Heart right ventricle (tissue), 16 donors: ENCODE results near the gene RECK. TPM values are rescaled to one million over a fixed set of nuclear protein-coding genes. Genes with fewer than 3 reads are reported as not detected.

ENCODE experiments used
- ATAC-seq, 8 donors: fragments of 200-7000 bp; cut with Tn5 transposase; one replicate each; pipeline ENCODE4 v1.9.1; 2020; ENCODE audit warnings: mild to moderate bottlenecking in 8 of 8, moderate library complexity in 8 of 8, moderate number of reproducible peaks in 1 of 8
- DNase-seq, 2 donors: peaks; one replicate each; pipeline ENCODE4 v3.0.0-alpha.2; 2020
- H3K27ac ChIP-seq, 10 donors: fragments of 200-600 bp; sonication (generic) in 2 of 10; one replicate each; pipeline versions ENCODE4 v1.5.0 to v1.8.0; 2020 to 2022; ENCODE audit warnings: mild to moderate bottlenecking in 3 of 10
- H3K27me3 ChIP-seq, 7 donors: fragments of 200-600 bp; one replicate each; pipeline ENCODE4 v1.8.0; 2021 to 2022; ENCODE audit warnings: mild to moderate bottlenecking in 2 of 7
- H3K36me3 ChIP-seq, 9 donors: fragments of 200-600 bp; sonication (generic) in 1 of 9; one replicate each; pipeline versions ENCODE4 v1.5.0 to v1.8.0; 2020 to 2022; ENCODE audit warnings: mild to moderate bottlenecking in 2 of 9
- H3K4me1 ChIP-seq, 9 donors: fragments of 200-600 bp; sonication (generic) in 1 of 9; one replicate each; pipeline versions ENCODE4 v1.5.0 to v1.8.0; 2020 to 2022; ENCODE audit warnings: mild to moderate bottlenecking in 4 of 9
- H3K4me3 ChIP-seq, 10 donors: fragments of 200-600 bp; sonication (generic) in 2 of 10; one replicate each; pipeline versions ENCODE4 v1.5.0 to v1.8.0; 2020 to 2022; ENCODE audit warnings: mild to moderate bottlenecking in 7 of 10, moderate library complexity in 2 of 10
- H3K9me3 ChIP-seq, 11 donors: fragments of 200-600 bp in 10 of 11; sonication (generic) in 2 of 11; one replicate each; pipeline versions ENCODE4 v1.5.0 to v1.8.0; 2013 to 2022; ENCODE audit warnings: mild to moderate bottlenecking in 2 of 11, control low read depth in 1 of 11, moderate library complexity in 1 of 11
- CTCF ChIP-seq, 9 donors: fragments of 200-600 bp; sonication (generic) in 2 of 9; IDR thresholded peaks; one replicate each; pipeline versions ENCODE4 v1.5.0 to v1.8.0; 2021 to 2022; ENCODE audit warnings: antibody characterized with exemption in 9 of 9, mild to moderate bottlenecking in 5 of 9, moderate library complexity in 1 of 9
- WGBS, 2 donors: extraction: QIAGEN DNeasy Blood & Tissue Kit; methylation state at CpG; one replicate each; pipeline ENCODE4 v1.1.7; 2013; ENCODE audit warnings: inconsistent platforms in 1 of 2; 5-methylcytosine and 5-hydroxymethylcytosine counted together
- intact Hi-C, 10 donors: fragments of 100-400 bp; cut with DNase I; formaldehyde crosslinking; loops; one replicate each; pipeline versions ENCODE4 v1.11.1 to v1.14.2; 2022
- polyA plus RNA-seq, 2 donors: library from polyadenylated mRNA; stranded (reverse); fragments of 200-250 nt; gene quantifications; one replicate each; pipeline ENCODE4 v1.2.3, GENCODE V29; 2013
- total RNA-seq, 10 donors: library from RNA; stranded (reverse); fragmentation: NEBNext Ultra II Directional in 3 of 10; extraction: Animal tissue kit (Norgen Biotek cat#: 25700) in 3 of 10; gene quantifications; one replicate each; pipeline versions ENCODE4 v1.2.1 to v1.2.4, GENCODE V29; 2021 to 2023
- donor health status: Arrhythmogenic right ventricular cardiomyopathy.
- donor health status: ischemic (EF 13 %, LVEDD 7.1; RV severe dilation, severe dysfunction).
- donor health status: healthy with polysubstance abuse.
- donor health status: DM: no; HTN: yes; CAD: no.
- donor health status: DM: no; HTN: no; CAD: no.
- donor health status: ischemic (EF 25% LVEDD 6.9; RV normal size, moderate dysfunction).
- donor health status: ischemic (EF 25% LVEDD 5.7; RV mildly dilated, moderate dysfunction).
- donor health status: healthy.
- donor health status: DM: yes; HTN: yes; CAD: no.
- donor health status: Ischemic cardiomyopathy.
- donor health status: ischemic (EF 35%, LVEDD 5.7; RV mildly dilated, moderate dysfunction).
- donor health status: nonischemic (EF 11% LVEDD 7.7; RV severe dilation, severe dysfunction).
- donor health status: DM: yes; HTN: yes; CAD: no.
- donor health status: PGD.
- donor health status: ischemic (EF 29% LVEDD 5.4; RV normal size, mild dysfunction).
- donor health status: nonischemic (EF 23%, LVEDD 6.1; RV moderate dilation, normal function).

The RECK gene
- total and polyA plus RNA-seq, 12 donors = 2.9 to 5.8 (median 5.1) TPM

GRCh38 chr9:36169166-36169565, 132.5 kb downstream of the RECK start, which contains the start of gene CCIN:
CCIN (plus strand) TSS chr9:36169388; CDS start chr9:36169503, 115 bp downstream.
- Histone ChIP-seq H3K4me1 (peaks cover 0 to 26% (median 7%) of the 10 kb centered on the region in 9 donors), H3K27me3 (peaks cover 0 to 6% (median 0%) of the 10 kb centered on the region in 7 donors), H3K27ac (no peak within 1 kb of the TSS), H3K9me3 (no peaks in the 10 kb centered on the region), H3K4me3 (no peak within 1 kb of the TSS), H3K36me3 (no peaks in the 10 kb centered on the region)
- ATAC-seq (no peak), DNase-seq (no peak)
- no peak for TF ChIP-seq CTCF (IDR thresholded peaks at IDR 0.05)
- 86 to 92% methylated on average over 6 of the region's 6 CpGs for WGBS, 2 donors
- intact Hi-C loops = loop anchor here in 6 of 10 donors (2.0 to 10.0 kb wide), 5 partner anchors 66 to 214 kb away; partner anchors contain the start of gene OR2S2 (in 5 of the 6)

GRCh38 chr9:36169708-36170107, 133.0 kb downstream of the RECK start:
- WGBS, 2 donors = 95 to 97% methylated on average over 17 of the region's 17 CpGs
- H3K4me3 ChIP-seq = no peak overlapping the region
- H3K4me1 ChIP-seq = peaks cover 0 to 22% (median 7%) of the 10 kb centered on the region in 9 donors
- peaks cover 0 to 6% (median 0%) of the 10 kb centered on the region in 7 donors for H3K27me3 ChIP-seq
- no peaks in the 10 kb centered on the region for H3K9me3 ChIP-seq
- ATAC-seq (no peak), DNase-seq (no peak)
- intact Hi-C loops = loop anchor here in 6 of 10 donors (2.0 to 10.0 kb wide), 5 partner anchors 67 to 215 kb away; partner anchors contain the start of gene OR2S2 (in 5 of the 6)
- no peaks in the 10 kb centered on the region for H3K36me3 ChIP-seq
- no peak overlapping the region for H3K27ac ChIP-seq
- no peak for TF ChIP-seq CTCF (IDR thresholded peaks at IDR 0.05)

GRCh38 chr9:36170531-36170930, 133.8 kb downstream of the RECK start:
- Histone ChIP-seq H3K9me3 (no peaks in the 10 kb centered on the region), H3K4me3 (no peak overlapping the region), H3K36me3 (no peaks in the 10 kb centered on the region), H3K27me3 (peaks cover 0 to 6% (median 0%) of the 10 kb centered on the region in 7 donors), H3K27ac (no peak overlapping the region), H3K4me1 (peaks cover 0 to 16% (median 7%) of the 10 kb centered on the region in 9 donors)
- no peak for TF ChIP-seq CTCF (IDR thresholded peaks at IDR 0.05)
- intact Hi-C loops = no loop called here
- ATAC-seq (no peak), DNase-seq (no peak)
- WGBS, 2 donors = 93 to 95% methylated on average over 13 of the region's 13 CpGs

- Histone ChIP-seq H3K4me3 (no peak overlapping the region), H3K27me3 (peaks cover 0 to 6% (median 0%) of the 10 kb centered on the region in 7 donors), H3K9me3 (no peaks in the 10 kb centered on the region), H3K4me1 (no peaks in the 10 kb centered on the region), H3K36me3 (no peaks in the 10 kb centered on the region), H3K27ac (no peak overlapping the region)
- intact Hi-C loops = no loop called here
- no peak for DNase-seq
- no peak for TF ChIP-seq CTCF (IDR thresholded peaks at IDR 0.05)
- ATAC-seq = no peak
- 97 to 100% methylated on average over 2 of the region's 2 CpGs for WGBS, 2 donors
Observed at GRCh38 chr9:36173861-36174260, 137.1 kb downstream of the RECK start.

Other genes starting within 250 kb of the RECK start
- gene NPR2, start 245.3 kb upstream of the RECK start, total RNA-seq = 10 to 100 TPM; 18.9 to 26.4 (median 20.8) TPM
- 10 to 100 TPM; 13.5 to 25.5 TPM for gene NPR2, start 245.3 kb upstream of the RECK start, polyA plus RNA-seq
- gene SPAG8, start 224.7 kb upstream of the RECK start, total RNA-seq = 1 to 10 TPM in 9 of 10 donors, under 1 TPM in 1; 0.86 to 4.2 (median 2.9) TPM
- 1 to 10 TPM in 1 of 2 donors, under 1 TPM in 1; 0.84 to 6.0 TPM for gene SPAG8, start 224.7 kb upstream of the RECK start, polyA plus RNA-seq
- gene HINT2, start 221.9 kb upstream of the RECK start, total RNA-seq = 10 to 100 TPM; 56.8 to 83.1 (median 76.7) TPM
- gene HINT2, start 221.9 kb upstream of the RECK start, polyA plus RNA-seq = 100 to 1,000 TPM in 1 of 2 donors, 10 to 100 TPM in 1; 69.9 to 120 TPM
- gene FAM221B, start 208.2 kb upstream of the RECK start, total RNA-seq = not detected
- gene FAM221B, start 208.2 kb upstream of the RECK start, polyA plus RNA-seq = not detected
- 10 to 100 TPM; 13.6 to 22.9 (median 20.5) TPM for gene TMEM8B, start 207.7 kb upstream of the RECK start, total RNA-seq
- 1 to 10 TPM; 6.7 to 8.0 TPM for gene TMEM8B, start 207.7 kb upstream of the RECK start, polyA plus RNA-seq
- gene OR13J1, start 166.5 kb upstream of the RECK start, total RNA-seq = not detected
- not detected for gene OR13J1, start 166.5 kb upstream of the RECK start, polyA plus RNA-seq
- 1 to 10 TPM; 1.5 to 6.1 (median 2.2) TPM for gene HRCT1, start 130.7 kb upstream of the RECK start, total RNA-seq
- 10 to 100 TPM in 1 of 2 donors, 1 to 10 TPM in 1; 7.2 to 13.9 TPM for gene HRCT1, start 130.7 kb upstream of the RECK start, polyA plus RNA-seq
- gene SPAAR, start 127.4 kb upstream of the RECK start, total RNA-seq = 10 to 100 TPM in 2 of 10 donors, 1 to 10 TPM in 8; 2.8 to 14.4 (median 5.0) TPM
- gene SPAAR, start 127.4 kb upstream of the RECK start, polyA plus RNA-seq = 10 to 100 TPM in 1 of 2 donors, 1 to 10 TPM in 1; 7.4 to 20.8 TPM
- not detected for gene OR2S2, start 78.8 kb upstream of the RECK start, total RNA-seq
- gene OR2S2, start 78.8 kb upstream of the RECK start, polyA plus RNA-seq = not detected
- gene GLIPR2, start 99.8 kb downstream of the RECK start, total RNA-seq = 10 to 100 TPM in 2 of 10 donors, 1 to 10 TPM in 8; 4.7 to 19.2 (median 5.8) TPM
- 10 to 100 TPM in 1 of 2 donors, 1 to 10 TPM in 1; 8.0 to 13.9 TPM for gene GLIPR2, start 99.8 kb downstream of the RECK start, polyA plus RNA-seq
- gene CCIN, start 132.5 kb downstream of the RECK start, total RNA-seq = under 1 TPM in 1 of 10 donors, not detected in 9; 0.15 TPM
- under 1 TPM in 1 of 2 donors, not detected in 1; 0.12 TPM for gene CCIN, start 132.5 kb downstream of the RECK start, polyA plus RNA-seq
- gene CLTA, start 154.0 kb downstream of the RECK start, total RNA-seq = 10 to 100 TPM; 44.5 to 80.4 (median 48.8) TPM
- 100 to 1,000 TPM in 1 of 2 donors, 10 to 100 TPM in 1; 34.3 to 138 TPM for gene CLTA, start 154.0 kb downstream of the RECK start, polyA plus RNA-seq
- 10 to 100 TPM; 10.1 to 14.9 (median 12.5) TPM for gene GNE, start 221.5 kb downstream of the RECK start, total RNA-seq
- gene GNE, start 221.5 kb downstream of the RECK start, polyA plus RNA-seq = 1 to 10 TPM; 4.0 to 7.6 TPM